GM19099 (cell line): ENCODE data around the gene ASCC1.

ENCODE experiments used
- POLR2A ChIP-seq: IDR thresholded peaks from 3 replicates; pipeline ENCODE4 v1.6.1; 2011; ENCODE audit warnings: low read depth; ENCODE audit not compliant: insufficient read length; ENCODE audit errors: extremely low read depth

ASCC1 gene

GRCh38 chr10:72234560-72235095 is 18.6 kb upstream of the ASCC1 start:
- TF ChIP-seq POLR2A: no peak

- no peak for TF ChIP-seq POLR2A
These were observed 17.5 kb upstream of the ASCC1 start for GRCh38 chr10:72233621-72234020.

GRCh38 chr10:72229261-72230251 is 13.5 kb upstream of the ASCC1 start:
- TF ChIP-seq POLR2A: no peak

- TF ChIP-seq POLR2A: no peak
These were observed 12.3 kb upstream of the ASCC1 start for GRCh38 chr10:72228318-72228751.

- TF ChIP-seq POLR2A: no peak
These were observed 11.8 kb upstream of the ASCC1 start for GRCh38 chr10:72227826-72228225.

GRCh38 chr10:72226418-72227027 is 10.4 kb upstream of the ASCC1 start:
- TF ChIP-seq POLR2A: no peak

GRCh38 chr10:72223743-72224101 is 7.6 kb upstream of the ASCC1 start:
- TF ChIP-seq POLR2A: no peak

- no peak for TF ChIP-seq POLR2A
These were observed 5.2 kb upstream of the ASCC1 start for GRCh38 chr10:72221278-72221677.

GRCh38 chr10:72220637-72221036 is 4.6 kb upstream of the ASCC1 start:
- no peak for TF ChIP-seq POLR2A

- TF ChIP-seq POLR2A: no peak
These were observed 3.2 kb upstream of the ASCC1 start for GRCh38 chr10:72219235-72219814.

- no peak for TF ChIP-seq POLR2A
These were observed 2.6 kb upstream of the ASCC1 start for GRCh38 chr10:72218726-72219125.

- TF ChIP-seq POLR2A: no peak
These were observed 2.2 kb upstream of the ASCC1 start for GRCh38 chr10:72218325-72218724.

- no peak for TF ChIP-seq POLR2A
These were observed 9.4 kb downstream of the ASCC1 start for GRCh38 chr10:72206511-72207229.

- no peak for TF ChIP-seq POLR2A
These were observed 11.4 kb downstream of the ASCC1 start for GRCh38 chr10:72204724-72205123.

- TF ChIP-seq POLR2A: no peak
These were observed 11.8 kb downstream of the ASCC1 start for GRCh38 chr10:72204296-72204695.
